ENCODE data around the gene SF3B3.

Gene SF3B3

GRCh38 chr16:70553645-70554044, 30.0 kb downstream of the SF3B3 start:
- no peak for DNase-seq (ENCODE audit: extremely low spot score)
- CTCF ChIA-PET: interaction anchor here (1.6 to 4.8 kb wide), 2 partner anchors 14 to 20 kb away, joined by 5 to 13 read pairs; no protein-coding TSS in a partner anchor
- TF ChIP-seq CTCF (IDR thresholded peaks at IDR 0.05; ENCODE audit: control extremely low read depth, extremely low read depth, low read depth, missing control alignments): no peak
- POLR2A ChIA-PET: no interaction called here

- no peak for TF ChIP-seq CTCF (IDR thresholded peaks at IDR 0.05; ENCODE audit: control extremely low read depth, extremely low read depth, low read depth, missing control alignments)
- CTCF ChIA-PET: interaction anchor here (1.5 to 2.5 kb wide), 2 partner anchors 12 to 19 kb away, joined by 3 to 9 read pairs; no protein-coding TSS in a partner anchor
- DNase-seq (ENCODE audit: extremely low spot score): no peak
- POLR2A ChIA-PET: no interaction called here
These were observed 32.4 kb downstream of the SF3B3 start for GRCh38 chr16:70556063-70556462.

DNA sequence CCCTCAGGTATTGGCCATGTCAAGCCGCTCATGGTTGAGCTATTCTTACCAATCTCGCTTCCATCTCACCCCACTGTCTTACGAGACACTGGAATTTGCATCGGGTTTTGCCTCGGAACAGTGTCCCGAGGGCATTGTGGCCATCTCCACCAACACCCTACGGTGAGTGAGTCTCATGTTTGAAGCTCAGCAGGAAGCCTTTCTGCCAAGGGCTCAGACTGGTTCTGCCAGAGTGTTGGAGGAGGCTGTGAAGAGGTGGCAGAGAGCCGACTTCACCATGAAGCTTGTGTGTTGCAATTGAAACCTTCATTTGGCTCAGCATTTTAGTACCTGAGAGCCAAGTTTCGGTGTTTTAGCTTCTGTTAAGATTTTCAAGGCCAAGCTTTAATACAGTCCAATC, 38.0 kb downstream of the SF3B3 start:
- no peak for TF ChIP-seq CTCF (IDR thresholded peaks at IDR 0.05; ENCODE audit: control extremely low read depth, extremely low read depth, low read depth, missing control alignments)
- DNase-seq (ENCODE audit: extremely low spot score): no peak
- CTCF ChIA-PET: interaction anchor here (0.8 to 2.2 kb wide), 6 partner anchors 16 to 203 kb away, joined by 3 to 9 read pairs (median 4); no protein-coding TSS in a partner anchor
- POLR2A ChIA-PET: no interaction called here

GRCh38 chr16:70563636-70564035, 40.0 kb downstream of the SF3B3 start:
- POLR2A ChIA-PET: no interaction called here
- no peak for TF ChIP-seq CTCF (IDR thresholded peaks at IDR 0.05; ENCODE audit: control extremely low read depth, extremely low read depth, low read depth, missing control alignments)
- DNase-seq (ENCODE audit: extremely low spot score): no peak
- CTCF ChIA-PET: interaction anchor here (0.8 to 1.6 kb wide), 4 partner anchors 10 to 91 kb away, joined by 3 to 6 read pairs (median 4); no protein-coding TSS in a partner anchor

DNA sequence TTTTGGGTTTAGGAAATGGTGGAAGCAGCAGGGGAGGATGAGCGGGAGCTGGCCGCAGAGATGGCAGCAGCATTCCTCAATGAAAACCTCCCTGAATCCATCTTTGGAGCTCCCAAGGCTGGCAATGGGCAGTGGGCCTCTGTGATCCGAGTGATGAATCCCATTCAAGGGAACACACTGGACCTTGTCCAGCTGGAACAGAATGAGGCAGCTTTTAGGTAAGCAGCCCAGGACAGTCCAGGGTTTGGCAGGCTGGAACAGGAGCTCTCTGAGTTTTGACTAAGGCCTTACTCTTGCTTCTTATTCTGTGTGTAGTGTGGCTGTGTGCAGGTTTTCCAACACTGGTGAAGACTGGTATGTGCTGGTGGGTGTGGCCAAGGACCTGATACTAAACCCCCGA, 41.4 kb downstream of the SF3B3 start:
- TF ChIP-seq CTCF (IDR thresholded peaks at IDR 0.05; ENCODE audit: control extremely low read depth, extremely low read depth, low read depth, missing control alignments): no peak
- CTCF ChIA-PET: interaction anchor here (1.2 to 1.6 kb wide), 2 partner anchors 8 to 89 kb away, joined by 3 to 5 read pairs; no protein-coding TSS in a partner anchor
- no peak for DNase-seq (ENCODE audit: extremely low spot score)
- POLR2A ChIA-PET: no interaction called here

- TF ChIP-seq CTCF (IDR thresholded peaks at IDR 0.05; ENCODE audit: control extremely low read depth, extremely low read depth, low read depth, missing control alignments): no peak
- ChIA-PET CTCF (interaction anchor here (1.6 to 2.5 kb wide), 3 partner anchors 12 to 203 kb away, joined by 3 to 9 read pairs (median 3); no protein-coding TSS in a partner anchor), POLR2A (no interaction called here)
- DNase-seq (ENCODE audit: extremely low spot score): no peak
These were observed 45.1 kb downstream of the SF3B3 start for GRCh38 chr16:70568601-70569237.
